ENCODE data around the gene RERE.

RERE gene

GRCh38 chr1:8473891-8474300 lies 343.5 kb downstream of the RERE start:
- Histone ChIP-seq H3K9ac (ENCODE audit: low read depth, low read length) (no peak overlapping the region), H3K79me2 (ENCODE audit: insufficient read depth, low read length) (no peaks in the 10 kb centered on the region), H3K27me3 (ENCODE audit: insufficient read depth, low read length, poor library complexity) (no peaks in the 10 kb centered on the region), H2AFZ (ENCODE audit: low read depth, low read length) (no peak overlapping the region), H4K20me1 (ENCODE audit: insufficient read depth, low read length) (peaks cover 11% of the 10 kb centered on the region), H3K36me3 (ENCODE audit: insufficient read depth, low read length) (no peaks in the 10 kb centered on the region), H3K4me1 (ENCODE audit: insufficient read depth, low read length) (0 out of 2 replicates have a peak, but pooled peaks cover 3% of the 10 kb centered on the region), H3K4me3 (ENCODE audit: low read depth in 1 of 2, low read length in 2 of 2) (no peak overlapping the region), H3K9me3 (ENCODE audit: insufficient read depth, low read length, severe bottlenecking) (no peaks in the 10 kb centered on the region), H3K4me2 (ENCODE audit: insufficient read depth, low read length) (no peak overlapping the region), H3K27ac (ENCODE audit: low read length) (no peak overlapping the region)
- no peak for ATAC-seq (ENCODE audit: insufficient read depth, low read depth)
- TF ChIP-seq EZH2 (IDR thresholded peaks at IDR 0.05; ENCODE audit: borderline replicate concordance, low read depth, low read length, severe bottlenecking) (no peak), CTCF (IDR thresholded peaks at IDR 0.05; ENCODE audit: borderline replicate concordance, extremely low read depth, low read length, poor library complexity, severe bottlenecking) (no peak)
- no peak for DNase-seq

- Histone ChIP-seq H3K4me3 (ENCODE audit: low read depth in 1 of 2, low read length in 2 of 2) (no peak overlapping the region), H2AFZ (ENCODE audit: low read depth, low read length) (no peak overlapping the region), H3K36me3 (ENCODE audit: insufficient read depth, low read length) (no peaks in the 10 kb centered on the region), H3K27ac (ENCODE audit: low read length) (no peak overlapping the region), H3K79me2 (ENCODE audit: insufficient read depth, low read length) (no peaks in the 10 kb centered on the region), H3K4me2 (ENCODE audit: insufficient read depth, low read length) (no peak overlapping the region), H4K20me1 (ENCODE audit: insufficient read depth, low read length) (peaks cover 11% of the 10 kb centered on the region), H3K9ac (ENCODE audit: low read depth, low read length) (no peak overlapping the region), H3K27me3 (ENCODE audit: insufficient read depth, low read length, poor library complexity) (no peaks in the 10 kb centered on the region), H3K4me1 (ENCODE audit: insufficient read depth, low read length) (0 out of 2 replicates have a peak, but pooled peaks cover 3% of the 10 kb centered on the region), H3K9me3 (ENCODE audit: insufficient read depth, low read length, severe bottlenecking) (no peaks in the 10 kb centered on the region)
- ATAC-seq (ENCODE audit: insufficient read depth, low read depth), result no peak
- TF ChIP-seq EZH2 (IDR thresholded peaks at IDR 0.05; ENCODE audit: borderline replicate concordance, low read depth, low read length, severe bottlenecking) (no peak), CTCF (IDR thresholded peaks at IDR 0.05; ENCODE audit: borderline replicate concordance, extremely low read depth, low read length, poor library complexity, severe bottlenecking) (no peak)
- no peak for DNase-seq
These were observed 344.1 kb downstream of the RERE start for GRCh38 chr1:8473121-8473875.

DNA sequence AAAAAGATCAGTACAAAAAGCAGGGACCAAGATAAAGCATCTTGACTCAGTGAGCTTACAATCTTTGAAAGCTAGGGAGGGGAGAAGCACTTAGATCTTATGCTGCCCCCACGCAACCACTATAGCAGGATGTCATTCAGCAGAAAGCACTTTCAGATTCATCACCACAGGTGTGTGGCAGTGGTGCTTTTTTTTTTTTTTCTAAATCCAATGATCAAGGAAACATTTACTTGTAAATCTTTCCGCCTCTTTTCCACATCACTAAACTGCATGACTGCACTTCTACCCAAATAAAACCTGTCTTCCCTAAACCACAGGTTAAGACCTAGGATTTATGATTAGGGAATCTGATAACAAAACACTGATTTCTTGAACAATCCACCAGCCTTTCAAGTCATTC lies 344.8 kb downstream of the RERE start:
- Histone ChIP-seq H2AFZ (ENCODE audit: low read depth, low read length) (no peak overlapping the region), H3K4me3 (ENCODE audit: low read depth in 1 of 2, low read length in 2 of 2) (no peak overlapping the region), H3K4me2 (ENCODE audit: insufficient read depth, low read length) (no peak overlapping the region), H3K4me1 (ENCODE audit: insufficient read depth, low read length) (0 out of 2 replicates have a peak, but pooled peaks cover 3% of the 10 kb centered on the region), H3K9ac (ENCODE audit: low read depth, low read length) (no peak overlapping the region), H3K27ac (ENCODE audit: low read length) (no peak overlapping the region), H3K79me2 (ENCODE audit: insufficient read depth, low read length) (no peaks in the 10 kb centered on the region), H3K27me3 (ENCODE audit: insufficient read depth, low read length, poor library complexity) (no peaks in the 10 kb centered on the region), H3K36me3 (ENCODE audit: insufficient read depth, low read length) (no peaks in the 10 kb centered on the region), H4K20me1 (ENCODE audit: insufficient read depth, low read length) (peaks cover 11% of the 10 kb centered on the region), H3K9me3 (ENCODE audit: insufficient read depth, low read length, severe bottlenecking) (no peaks in the 10 kb centered on the region)
- ATAC-seq (ENCODE audit: insufficient read depth, low read depth) (peak; percentile 93), DNase-seq (peak; percentile 49)
- TF ChIP-seq CTCF (IDR thresholded peaks at IDR 0.05; ENCODE audit: borderline replicate concordance, extremely low read depth, low read length, poor library complexity, severe bottlenecking), result no peak
- no peak for TF ChIP-seq EZH2 (IDR thresholded peaks at IDR 0.05; ENCODE audit: borderline replicate concordance, low read depth, low read length, severe bottlenecking)
